ENCODE measurements around the gene NRXN3. TPM values are rescaled to one million over a fixed set of nuclear protein-coding genes. Genes with fewer than 3 reads are reported as not detected.

Gene NRXN3
- total RNA-seq, 1 donor from 2014 or later = 19.8 TPM

DNA sequence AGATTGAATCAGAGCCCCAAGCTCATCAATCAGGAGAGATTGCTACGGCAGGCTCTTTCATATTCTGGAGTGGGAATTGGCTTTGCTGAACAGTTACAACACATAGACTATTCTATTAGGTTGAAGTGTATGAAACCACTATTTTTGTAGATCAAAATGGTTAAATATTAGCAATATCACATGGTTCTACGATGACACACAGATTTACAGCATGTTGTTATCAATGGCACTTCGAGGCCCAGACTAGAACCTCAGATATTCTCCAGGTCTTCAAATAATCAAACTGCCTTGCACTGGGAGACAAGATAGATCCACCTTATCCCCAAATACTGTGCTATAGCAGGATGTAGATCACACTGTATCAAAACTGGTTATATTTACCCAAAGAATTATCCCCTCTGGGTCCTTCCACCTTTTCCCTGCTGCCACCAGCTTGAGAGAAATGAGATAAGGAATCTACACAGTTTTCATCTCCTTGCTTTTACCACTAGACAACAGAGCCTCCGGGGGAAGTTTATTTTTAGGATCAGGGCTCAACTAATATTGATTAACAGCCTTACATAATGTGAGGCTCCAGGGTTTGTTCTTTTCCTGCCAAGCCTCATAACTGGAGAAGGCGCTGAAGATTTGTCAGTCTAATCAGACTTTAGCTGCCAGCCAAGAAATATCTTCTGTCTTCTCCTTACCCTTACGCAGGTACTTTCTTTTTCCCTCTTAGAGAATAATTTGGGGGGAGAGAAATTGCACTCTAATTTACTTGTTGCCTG lies 1534.1 kb downstream of the NRXN3 start:
- Mint-ChIP-seq H3K36me3 (no peaks in the 10 kb centered on the region), H3K4me3 (no peak overlapping the region), H3K27ac (no peak overlapping the region), H3K27me3 (peaks cover 3% of the 10 kb centered on the region), H3K9me3 (peaks cover 7% of the 10 kb centered on the region), H3K4me1 (ENCODE audit: unreplicated experiment) (peaks cover 32% of the 10 kb centered on the region)
- TF ChIP-seq, protein P1, sequence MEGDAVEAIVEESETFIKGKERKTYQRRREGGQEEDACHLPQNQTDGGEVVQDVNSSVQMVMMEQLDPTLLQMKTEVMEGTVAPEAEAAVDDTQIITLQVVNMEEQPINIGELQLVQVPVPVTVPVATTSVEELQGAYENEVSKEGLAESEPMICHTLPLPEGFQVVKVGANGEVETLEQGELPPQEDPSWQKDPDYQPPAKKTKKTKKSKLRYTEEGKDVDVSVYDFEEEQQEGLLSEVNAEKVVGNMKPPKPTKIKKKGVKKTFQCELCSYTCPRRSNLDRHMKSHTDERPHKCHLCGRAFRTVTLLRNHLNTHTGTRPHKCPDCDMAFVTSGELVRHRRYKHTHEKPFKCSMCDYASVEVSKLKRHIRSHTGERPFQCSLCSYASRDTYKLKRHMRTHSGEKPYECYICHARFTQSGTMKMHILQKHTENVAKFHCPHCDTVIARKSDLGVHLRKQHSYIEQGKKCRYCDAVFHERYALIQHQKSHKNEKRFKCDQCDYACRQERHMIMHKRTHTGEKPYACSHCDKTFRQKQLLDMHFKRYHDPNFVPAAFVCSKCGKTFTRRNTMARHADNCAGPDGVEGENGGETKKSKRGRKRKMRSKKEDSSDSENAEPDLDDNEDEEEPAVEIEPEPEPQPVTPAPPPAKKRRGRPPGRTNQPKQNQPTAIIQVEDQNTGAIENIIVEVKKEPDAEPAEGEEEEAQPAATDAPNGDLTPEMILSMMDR (conservative IDR thresholded peaks at IDR 0.05) = no peak
- DNase-seq (ENCODE audit: extremely low spot score, unreplicated experiment) = no peak

DNA sequence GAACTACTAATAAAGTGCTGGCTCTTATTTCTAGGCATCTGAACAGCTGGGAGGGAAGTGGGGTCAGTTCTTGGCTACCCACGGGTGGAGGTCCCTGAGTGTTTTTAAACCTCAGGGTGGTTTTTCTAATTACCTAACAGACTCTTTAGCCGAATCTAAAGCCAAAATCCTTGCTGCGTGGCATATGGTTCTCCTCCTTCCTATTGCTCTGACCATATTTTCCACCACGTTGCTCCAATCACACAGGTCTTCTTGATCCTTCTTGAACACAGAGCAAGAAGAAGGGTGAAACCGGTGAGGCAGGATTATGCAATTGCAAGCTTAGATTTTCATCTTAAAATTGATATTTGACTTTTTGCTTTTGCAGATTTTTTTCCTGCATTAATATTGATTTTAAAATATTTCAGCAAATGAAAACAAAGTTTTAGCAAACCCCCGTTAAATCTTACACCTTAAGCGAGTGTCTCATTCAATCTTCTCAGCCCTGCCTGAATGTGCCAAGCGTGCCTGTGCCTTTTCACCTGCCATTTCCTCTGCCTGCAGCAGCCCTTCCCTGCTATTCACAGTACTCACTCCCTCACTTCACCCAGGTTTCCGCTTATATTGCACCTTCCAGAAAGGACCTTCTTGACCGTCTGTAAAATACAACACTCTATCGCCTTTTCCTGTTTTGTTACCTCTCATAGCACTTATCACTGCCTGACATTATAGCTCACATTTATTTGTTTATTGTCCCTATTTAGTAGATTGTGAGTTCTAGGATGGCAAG lies 1535.1 kb downstream of the NRXN3 start:
- Mint-ChIP-seq H3K9me3 (peaks cover 2% of the 10 kb centered on the region), H3K27ac (no peak overlapping the region), H3K27me3 (peaks cover 3% of the 10 kb centered on the region), H3K4me3 (peak overlapping the region; percentile 6), H3K36me3 (no peaks in the 10 kb centered on the region), H3K4me1 (ENCODE audit: unreplicated experiment) (peaks cover 37% of the 10 kb centered on the region)
- TF ChIP-seq, protein P1 (conservative IDR thresholded peaks at IDR 0.05) = no peak
- DNase-seq (ENCODE audit: extremely low spot score, unreplicated experiment) = no peak

DNA sequence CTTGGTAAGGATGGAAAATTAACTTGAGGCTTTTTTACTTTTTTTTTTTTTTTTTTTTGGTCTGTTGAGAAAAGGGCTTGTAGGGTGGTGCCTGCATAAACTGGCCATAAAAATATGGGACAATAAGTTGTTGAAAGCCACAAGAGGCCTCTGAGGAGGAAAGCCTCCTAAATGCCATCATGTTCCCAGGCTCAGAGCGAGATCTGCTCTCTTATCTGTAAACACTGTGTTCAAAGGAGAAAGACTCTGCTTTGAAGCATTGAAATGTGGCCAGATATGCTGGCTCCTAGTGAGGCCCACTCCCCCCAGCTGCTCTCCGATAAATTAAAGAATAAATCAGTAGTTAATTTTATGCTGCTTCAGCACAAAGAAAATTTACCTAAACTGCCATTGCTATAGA lies 1536.2 kb downstream of the NRXN3 start:
- no peak overlapping the region for H3K27ac Mint-ChIP-seq
- TF ChIP-seq, protein P1 (conservative IDR thresholded peaks at IDR 0.05) = no peak
- H3K4me3 Mint-ChIP-seq = no peak overlapping the region
- no peaks in the 10 kb centered on the region for H3K36me3 Mint-ChIP-seq
- no peak for DNase-seq (ENCODE audit: extremely low spot score, unreplicated experiment)
- H3K4me1 Mint-ChIP-seq (ENCODE audit: unreplicated experiment) = peaks cover 37% of the 10 kb centered on the region
- H3K27me3 Mint-ChIP-seq = peaks cover 3% of the 10 kb centered on the region
- no peaks in the 10 kb centered on the region for H3K9me3 Mint-ChIP-seq

DNA sequence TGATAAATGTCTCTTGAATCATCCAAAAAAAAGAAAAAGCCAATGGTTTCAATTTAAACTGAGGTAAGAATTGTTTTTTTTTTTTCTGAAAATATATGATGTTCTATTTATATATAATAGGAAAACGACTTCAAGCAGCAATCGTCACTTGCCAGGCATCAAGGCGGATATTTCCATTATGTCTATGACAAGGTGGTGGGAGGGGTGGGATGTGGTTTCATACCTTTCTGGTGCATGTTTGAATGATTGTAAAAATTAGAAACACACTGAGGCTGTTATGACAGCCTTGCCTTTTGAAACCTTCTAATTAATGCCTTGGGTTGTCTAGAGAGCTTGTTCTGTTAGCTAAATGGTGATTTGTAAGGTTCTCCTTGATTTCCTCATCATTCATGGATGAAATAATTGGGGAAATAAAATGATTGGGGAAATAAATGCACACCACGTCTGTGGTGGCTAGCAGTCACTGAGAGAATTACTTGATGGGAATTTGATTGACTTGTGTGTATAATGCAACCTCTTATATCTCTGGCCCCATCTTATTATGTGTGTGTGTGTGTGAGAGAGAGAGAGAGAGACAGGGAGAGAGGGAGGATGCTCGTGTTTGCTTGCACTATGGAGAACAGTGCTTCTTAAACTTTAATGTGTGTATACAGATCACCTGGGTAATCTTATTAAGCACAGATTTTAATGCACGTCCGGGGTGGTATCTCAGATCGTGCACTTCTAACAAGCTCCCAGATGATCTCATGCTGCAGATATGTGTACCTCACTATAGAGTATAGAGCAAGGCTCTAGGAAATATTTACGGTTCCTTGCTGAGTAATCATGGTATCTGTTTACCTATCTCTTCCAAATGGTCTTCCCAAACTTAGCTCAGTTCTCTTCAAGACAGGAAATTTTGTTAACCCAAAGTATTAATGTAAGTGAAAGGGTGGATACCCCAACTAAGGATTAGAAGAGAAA lies 1538.5 kb downstream of the NRXN3 start:
- no peaks in the 10 kb centered on the region for H3K9me3 Mint-ChIP-seq
- H3K27me3 Mint-ChIP-seq = peaks cover 3% of the 10 kb centered on the region
- peaks cover 46% of the 10 kb centered on the region for H3K4me1 Mint-ChIP-seq (ENCODE audit: unreplicated experiment)
- H3K27ac Mint-ChIP-seq = no peak overlapping the region
- no peak for DNase-seq (ENCODE audit: extremely low spot score, unreplicated experiment)
- no peak overlapping the region for H3K4me3 Mint-ChIP-seq
- TF ChIP-seq, protein P1 (conservative IDR thresholded peaks at IDR 0.05) = no peak
- H3K36me3 Mint-ChIP-seq = no peaks in the 10 kb centered on the region

GRCh38 chr14:79709573-79709972 lies 1539.4 kb downstream of the NRXN3 start:
- H3K4me1 Mint-ChIP-seq (ENCODE audit: unreplicated experiment) = peaks cover 41% of the 10 kb centered on the region
- no peak overlapping the region for H3K27ac Mint-ChIP-seq
- no peaks in the 10 kb centered on the region for H3K9me3 Mint-ChIP-seq
- H3K36me3 Mint-ChIP-seq = no peaks in the 10 kb centered on the region
- no peak for DNase-seq (ENCODE audit: extremely low spot score, unreplicated experiment)
- TF ChIP-seq, protein P1 (conservative IDR thresholded peaks at IDR 0.05) = no peak
- peaks cover 3% of the 10 kb centered on the region for H3K27me3 Mint-ChIP-seq
- no peak overlapping the region for H3K4me3 Mint-ChIP-seq
